ENCODE data around the gene FBXO15.

Gene FBXO15

DNA sequence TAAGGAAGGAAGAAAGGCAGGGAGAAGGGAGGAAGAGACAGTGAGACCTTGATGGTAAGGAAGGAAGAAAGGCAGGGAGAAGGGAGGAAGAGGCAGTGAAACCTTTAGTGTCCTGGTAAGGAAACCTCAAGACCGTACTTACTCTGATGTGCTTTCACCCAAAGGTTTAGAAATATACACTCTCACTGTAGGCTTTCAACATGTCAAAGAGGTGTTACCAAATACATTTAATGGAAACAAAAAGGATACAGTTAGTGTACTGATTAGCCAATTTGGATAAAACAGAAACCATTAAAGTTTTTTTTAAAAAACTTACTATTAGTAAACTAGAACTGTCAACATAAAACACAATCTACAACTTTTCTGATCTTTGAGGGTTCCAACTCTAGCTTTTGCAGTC lies 7.1 kb downstream of the FBXO15 start:
- TF ChIP-seq TAF1 (IDR thresholded peaks at IDR 0.05; ENCODE audit: low read depth) (no peak), TCF12 (IDR thresholded peaks at IDR 0.05; ENCODE audit: low read depth) (no peak), EGR1 (IDR thresholded peaks at IDR 0.05) (no peak), EP300 (IDR thresholded peaks at IDR 0.05; ENCODE audit: borderline replicate concordance) (no peak), ZBTB7A (IDR thresholded peaks at IDR 0.05; ENCODE audit: low read depth) (no peak), TEAD4 (IDR thresholded peaks at IDR 0.05) (no peak), CEBPB (IDR thresholded peaks at IDR 0.05) (no peak), CREB1 (IDR thresholded peaks at IDR 0.05; ENCODE audit: low read depth) (no peak), RAD21 (IDR thresholded peaks at IDR 0.05; ENCODE audit: low read depth) (no peak)
- TF ChIP-seq, protein P1, sequence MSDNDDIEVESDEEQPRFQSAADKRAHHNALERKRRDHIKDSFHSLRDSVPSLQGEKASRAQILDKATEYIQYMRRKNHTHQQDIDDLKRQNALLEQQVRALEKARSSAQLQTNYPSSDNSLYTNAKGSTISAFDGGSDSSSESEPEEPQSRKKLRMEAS (IDR thresholded peaks at IDR 0.05) = no peak
- TF ChIP-seq, protein P2, sequence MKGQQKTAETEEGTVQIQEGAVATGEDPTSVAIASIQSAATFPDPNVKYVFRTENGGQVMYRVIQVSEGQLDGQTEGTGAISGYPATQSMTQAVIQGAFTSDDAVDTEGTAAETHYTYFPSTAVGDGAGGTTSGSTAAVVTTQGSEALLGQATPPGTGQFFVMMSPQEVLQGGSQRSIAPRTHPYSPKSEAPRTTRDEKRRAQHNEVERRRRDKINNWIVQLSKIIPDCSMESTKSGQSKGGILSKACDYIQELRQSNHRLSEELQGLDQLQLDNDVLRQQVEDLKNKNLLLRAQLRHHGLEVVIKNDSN (IDR thresholded peaks at IDR 0.05) = no peak
- TF ChIP-seq, protein P3, sequence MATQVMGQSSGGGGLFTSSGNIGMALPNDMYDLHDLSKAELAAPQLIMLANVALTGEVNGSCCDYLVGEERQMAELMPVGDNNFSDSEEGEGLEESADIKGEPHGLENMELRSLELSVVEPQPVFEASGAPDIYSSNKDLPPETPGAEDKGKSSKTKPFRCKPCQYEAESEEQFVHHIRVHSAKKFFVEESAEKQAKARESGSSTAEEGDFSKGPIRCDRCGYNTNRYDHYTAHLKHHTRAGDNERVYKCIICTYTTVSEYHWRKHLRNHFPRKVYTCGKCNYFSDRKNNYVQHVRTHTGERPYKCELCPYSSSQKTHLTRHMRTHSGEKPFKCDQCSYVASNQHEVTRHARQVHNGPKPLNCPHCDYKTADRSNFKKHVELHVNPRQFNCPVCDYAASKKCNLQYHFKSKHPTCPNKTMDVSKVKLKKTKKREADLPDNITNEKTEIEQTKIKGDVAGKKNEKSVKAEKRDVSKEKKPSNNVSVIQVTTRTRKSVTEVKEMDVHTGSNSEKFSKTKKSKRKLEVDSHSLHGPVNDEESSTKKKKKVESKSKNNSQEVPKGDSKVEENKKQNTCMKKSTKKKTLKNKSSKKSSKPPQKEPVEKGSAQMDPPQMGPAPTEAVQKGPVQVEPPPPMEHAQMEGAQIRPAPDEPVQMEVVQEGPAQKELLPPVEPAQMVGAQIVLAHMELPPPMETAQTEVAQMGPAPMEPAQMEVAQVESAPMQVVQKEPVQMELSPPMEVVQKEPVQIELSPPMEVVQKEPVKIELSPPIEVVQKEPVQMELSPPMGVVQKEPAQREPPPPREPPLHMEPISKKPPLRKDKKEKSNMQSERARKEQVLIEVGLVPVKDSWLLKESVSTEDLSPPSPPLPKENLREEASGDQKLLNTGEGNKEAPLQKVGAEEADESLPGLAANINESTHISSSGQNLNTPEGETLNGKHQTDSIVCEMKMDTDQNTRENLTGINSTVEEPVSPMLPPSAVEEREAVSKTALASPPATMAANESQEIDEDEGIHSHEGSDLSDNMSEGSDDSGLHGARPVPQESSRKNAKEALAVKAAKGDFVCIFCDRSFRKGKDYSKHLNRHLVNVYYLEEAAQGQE (IDR thresholded peaks at IDR 0.05; ENCODE audit: low read depth) = no peak

DNA sequence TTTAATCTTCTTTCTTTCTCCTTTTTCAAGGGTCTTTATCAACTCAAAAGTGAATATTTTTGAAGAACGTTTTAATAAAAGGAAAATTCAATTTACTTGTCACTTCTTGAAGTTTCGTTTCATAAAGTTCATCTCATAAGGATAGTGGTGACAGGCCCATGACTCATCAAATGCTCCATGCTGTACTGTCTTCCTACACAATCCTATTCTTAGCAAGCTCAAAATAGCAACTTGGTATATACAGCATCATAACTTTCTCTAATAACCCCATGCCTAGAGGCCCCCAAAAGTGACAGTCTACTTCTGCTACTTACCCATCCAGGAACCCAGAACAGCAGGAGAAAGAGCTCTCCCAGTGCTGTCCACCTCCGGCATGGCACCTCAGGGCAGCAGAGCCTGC lies 7.7 kb downstream of the FBXO15 start:
- TF ChIP-seq NFIC (IDR thresholded peaks at IDR 0.05) (no peak), TEAD4 (IDR thresholded peaks at IDR 0.05) (no peak), YY1 (IDR thresholded peaks at IDR 0.05; ENCODE audit: low read depth) (no peak), TCF12 (IDR thresholded peaks at IDR 0.05; ENCODE audit: low read depth) (no peak)
- TF ChIP-seq, protein P2 (IDR thresholded peaks at IDR 0.05) = no peak

DNA sequence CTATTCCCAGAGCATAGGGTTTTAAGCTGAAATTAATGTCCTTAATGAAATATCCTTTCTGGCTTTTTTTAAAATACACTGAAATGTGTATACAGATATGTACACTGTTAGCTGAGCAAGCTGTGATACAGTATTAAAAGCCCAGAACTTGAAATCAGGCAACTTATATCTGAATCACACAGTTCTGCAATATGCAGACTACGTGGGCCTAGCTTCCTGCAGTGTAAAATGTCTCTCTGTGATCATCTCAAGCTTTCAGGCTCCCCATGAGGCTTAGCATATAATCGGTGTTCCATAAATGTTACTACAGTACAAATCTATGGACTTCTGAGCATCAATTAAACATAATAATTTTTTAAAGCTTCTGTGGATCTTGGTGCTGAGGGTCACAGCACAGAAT lies 8.2 kb downstream of the FBXO15 start:
- no peak for TF ChIP-seq NFIC (IDR thresholded peaks at IDR 0.05)
- no peak for TF ChIP-seq TCF12 (IDR thresholded peaks at IDR 0.05; ENCODE audit: low read depth)
- TF ChIP-seq YY1 (IDR thresholded peaks at IDR 0.05; ENCODE audit: low read depth) = no peak
- no peak for TF ChIP-seq TEAD4 (IDR thresholded peaks at IDR 0.05)
- no peak for TF ChIP-seq ZBTB7A (IDR thresholded peaks at IDR 0.05; ENCODE audit: low read depth)
- TF ChIP-seq CREB1 (IDR thresholded peaks at IDR 0.05; ENCODE audit: low read depth) = no peak
- TF ChIP-seq CEBPB (IDR thresholded peaks at IDR 0.05) = no peak
- no peak for TF ChIP-seq EGR1 (IDR thresholded peaks at IDR 0.05)
- TF ChIP-seq, protein P1 (IDR thresholded peaks at IDR 0.05) = no peak
- no peak for TF ChIP-seq FOXM1 (IDR thresholded peaks at IDR 0.05; ENCODE audit: borderline replicate concordance, low read depth)
- no peak for TF ChIP-seq EP300 (IDR thresholded peaks at IDR 0.05; ENCODE audit: borderline replicate concordance)
- TF ChIP-seq, protein P3 (IDR thresholded peaks at IDR 0.05; ENCODE audit: low read depth) = no peak
- no peak for TF ChIP-seq RAD21 (IDR thresholded peaks at IDR 0.05; ENCODE audit: low read depth)
- TF ChIP-seq, protein P2 (IDR thresholded peaks at IDR 0.05) = no peak
- no peak for TF ChIP-seq TAF1 (IDR thresholded peaks at IDR 0.05; ENCODE audit: low read depth)

DNA sequence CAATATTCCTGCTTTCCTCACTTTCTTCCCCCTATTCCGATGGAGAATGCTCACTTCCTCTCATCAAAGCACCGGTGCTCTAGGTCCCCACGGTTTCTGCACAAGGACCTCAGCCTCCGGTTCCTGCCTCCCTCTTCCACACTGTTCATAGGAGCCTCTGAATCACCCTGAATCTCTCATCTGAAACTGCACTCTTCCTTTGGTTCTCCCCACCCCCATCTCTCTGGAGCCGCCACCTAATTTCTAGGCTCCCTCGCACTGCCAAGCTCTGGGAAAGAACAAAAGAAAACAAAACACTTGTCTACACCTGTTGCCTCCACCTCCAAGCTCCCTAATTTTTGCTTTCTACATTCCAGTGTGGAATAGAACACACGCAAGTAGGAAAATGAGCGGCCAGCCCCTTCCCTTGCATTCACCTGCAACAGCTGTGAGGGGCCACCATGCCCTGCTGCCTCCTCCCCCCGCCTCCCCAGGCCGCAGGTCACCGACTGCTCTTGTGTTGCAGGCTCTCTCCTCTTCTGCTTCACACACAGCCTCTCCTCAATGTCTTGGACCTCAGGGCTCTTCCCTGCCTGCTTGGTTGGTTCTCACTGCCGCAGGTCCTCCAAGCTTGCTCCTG lies 9.6 kb downstream of the FBXO15 start:
- no peak for TF ChIP-seq ZBTB7A (IDR thresholded peaks at IDR 0.05; ENCODE audit: low read depth)

DNA sequence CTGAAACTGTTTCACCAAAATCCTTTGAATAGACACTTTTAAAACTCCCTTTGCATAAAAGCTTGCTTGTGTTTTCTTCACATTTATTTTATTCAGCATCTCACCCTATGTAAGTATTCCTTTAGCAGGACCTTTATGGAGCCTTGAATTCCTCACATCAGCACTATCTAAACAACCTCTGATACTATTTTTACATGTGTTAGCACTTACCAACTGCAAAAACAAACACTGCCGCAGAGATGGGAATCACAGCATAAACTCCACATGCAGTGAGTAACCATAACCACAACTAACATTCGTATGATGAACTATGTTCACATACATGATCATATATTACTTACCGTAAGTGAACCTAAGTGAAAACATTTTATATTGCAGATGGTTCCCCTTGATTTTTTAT lies 15.4 kb downstream of the FBXO15 start:
- TF ChIP-seq EP300 (IDR thresholded peaks at IDR 0.05; ENCODE audit: borderline replicate concordance) (no peak), FOXM1 (IDR thresholded peaks at IDR 0.05; ENCODE audit: borderline replicate concordance, low read depth) (no peak), RAD21 (IDR thresholded peaks at IDR 0.05; ENCODE audit: low read depth) (no peak), YY1 (IDR thresholded peaks at IDR 0.05; ENCODE audit: low read depth) (no peak), NFIC (IDR thresholded peaks at IDR 0.05) (no peak)
- TF ChIP-seq, protein P3 (IDR thresholded peaks at IDR 0.05; ENCODE audit: low read depth) = no peak
- TF ChIP-seq, protein P1 (IDR thresholded peaks at IDR 0.05) = no peak
- TF ChIP-seq, protein P2 (IDR thresholded peaks at IDR 0.05) = no peak
